HepG2 (cell line): ENCODE data around the gene P4HTM. TPM values are rescaled to one million over a fixed set of nuclear protein-coding genes. Genes with fewer than 3 reads are reported as not detected.
A peak's percentile ranks its signal among the peaks of the same experiment; 100 is the strongest.

Experiments used
- KLF15 ChIP-seq: sonication (generic); formaldehyde crosslinking; IDR thresholded peaks from 2 replicates; pipeline ENCODE4 v1.8.1; 2023; ENCODE audit warnings: borderline replicate concordance, mild to moderate bottlenecking, inconsistent platforms, missing genetic modification reagents, mixed read lengths
- MIER3 ChIP-seq: IDR thresholded peaks from 2 replicates; pipeline ENCODE4 v1.6.1; 2016; ENCODE audit warnings: missing compliant biosample characterization, borderline replicate concordance
- ZFP41 ChIP-seq: sonication (generic); formaldehyde crosslinking; IDR thresholded peaks from 2 replicates; pipeline ENCODE4 v1.4.0; 2020; ENCODE audit warnings: mild to moderate bottlenecking, missing genetic modification reagents, borderline replicate concordance
- ZNF543 ChIP-seq: sonication (generic); formaldehyde crosslinking; IDR thresholded peaks from 2 replicates; pipeline ENCODE4 v1.4.0; 2020; ENCODE audit warnings: mild to moderate bottlenecking, missing genetic modification reagents
- ZNF547 ChIP-seq: sonication (generic); formaldehyde crosslinking; IDR thresholded peaks from 2 replicates; pipeline ENCODE4 v1.5.1; 2020; ENCODE audit warnings: mild to moderate bottlenecking, missing genetic modification reagents
- ZNF577 ChIP-seq: sonication (generic); formaldehyde crosslinking; IDR thresholded peaks from 2 replicates; pipeline ENCODE4 v1.4.0; 2020; ENCODE audit warnings: mild to moderate bottlenecking, low read depth, missing genetic modification reagents, borderline replicate concordance
- polyA plus RNA-seq, 8 experiments: library from polyadenylated mRNA; depleted of rRNA in 3 of 8; stranded (reverse) in 7 of 8; unstranded in 1 of 8; fragments of >200 nt; fragmentation: Illumina TruSeq in 4 of 8; extraction: Trizol in 4 of 8; gene quantifications; 2 replicates each; pipeline versions ENCODE4 v1.2.1 to v1.2.3, GENCODE V29; 2011 to 2016; ENCODE audit warnings: low read depth in 4 of 8, missing spikeins in 1 of 8, mixed read lengths in 1 of 8; ENCODE audit not compliant: insufficient read depth in 1 of 8
- total RNA-seq, 5 experiments: library from RNA; depleted of rRNA; stranded (reverse); fragments of >200 nt; fragmentation: Illumina TruSeq; extraction: Trizol; gene quantifications; 2 replicates each; pipeline ENCODE4 v1.2.3, GENCODE V29; 2016; ENCODE audit warnings: low read depth in 1 of 5
- TF ChIP-seq, protein P1 (sequence below): IDR thresholded peaks from 2 replicates; pipeline ENCODE4 v1.6.1; 2016
- TF ChIP-seq, protein P2 (sequence below): sonication (generic); formaldehyde crosslinking; IDR thresholded peaks from 2 replicates; pipeline ENCODE4 v1.4.0; 2020; ENCODE audit warnings: mild to moderate bottlenecking, missing genetic modification reagents, borderline replicate concordance
- TF ChIP-seq, protein P3 (sequence below): sonication (generic); formaldehyde crosslinking; IDR thresholded peaks from 2 replicates; pipeline ENCODE4 v1.5.0; 2020; ENCODE audit warnings: missing genetic modification reagents, mild to moderate bottlenecking, borderline replicate concordance
- TF ChIP-seq, protein P4 (sequence below): sonication (generic); formaldehyde crosslinking; conservative IDR thresholded peaks from 2 replicates; pipeline ENCODE4 v1.8.0; 2022; ENCODE audit warnings: missing genetic modification reagents
- TF ChIP-seq, protein P5 (sequence below): sonication (generic); formaldehyde crosslinking; IDR thresholded peaks from 2 replicates; pipeline ENCODE4 v1.5.1; 2020; ENCODE audit warnings: mild to moderate bottlenecking, missing genetic modification reagents, moderate library complexity

The P4HTM gene
- total and polyA plus RNA-seq, 2 of the 13 experiments (the other 11 are each of a cell fraction or from before 2014, with no cell fraction given): 0.01 TPM; not detected in 1

DNA sequence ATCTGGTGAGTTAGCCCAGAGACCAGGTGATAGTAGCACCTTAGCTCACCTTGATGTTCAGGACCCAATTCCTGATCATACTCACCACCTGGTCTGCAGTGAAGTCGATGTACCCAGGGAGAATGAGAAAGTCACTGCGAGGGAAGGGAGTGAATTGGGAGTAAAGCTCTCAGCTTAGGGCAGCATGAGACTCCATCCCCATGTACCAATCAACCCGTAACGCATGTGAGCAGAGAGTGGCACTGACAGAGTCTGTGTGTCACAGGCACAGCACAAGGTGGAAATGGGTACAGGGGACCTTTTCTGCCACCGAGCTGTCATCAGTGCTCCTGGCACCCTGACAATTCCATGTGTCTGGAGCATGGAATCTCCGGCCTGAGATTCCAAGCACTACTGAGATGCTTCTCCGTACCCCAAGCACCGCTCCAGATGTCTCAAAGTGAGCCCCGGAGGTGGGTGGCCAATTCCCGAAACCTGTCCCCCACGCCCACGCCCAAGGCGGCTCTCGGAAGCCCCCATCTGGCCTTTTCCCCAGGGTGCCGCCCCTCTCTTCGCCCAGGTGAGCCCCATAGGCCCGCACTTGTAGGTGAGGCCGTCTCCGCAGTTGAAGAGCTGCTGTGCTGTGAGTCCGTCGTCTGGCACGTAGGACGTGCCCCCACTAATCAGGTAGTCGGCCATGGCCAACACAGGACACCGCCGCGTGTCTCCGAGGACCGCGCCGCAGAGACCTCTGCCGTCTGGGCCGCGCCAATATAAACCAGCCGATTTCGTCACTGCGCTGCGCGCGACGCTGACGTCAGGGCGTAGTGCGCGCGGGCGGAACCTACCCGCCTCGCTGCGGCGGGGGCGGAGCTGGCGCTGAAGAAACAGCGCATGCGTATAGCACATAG lies 38.9 kb downstream of the P4HTM start, which contains the start of gene IMPDH2 (continued):
- TF ChIP-seq, protein P1, sequence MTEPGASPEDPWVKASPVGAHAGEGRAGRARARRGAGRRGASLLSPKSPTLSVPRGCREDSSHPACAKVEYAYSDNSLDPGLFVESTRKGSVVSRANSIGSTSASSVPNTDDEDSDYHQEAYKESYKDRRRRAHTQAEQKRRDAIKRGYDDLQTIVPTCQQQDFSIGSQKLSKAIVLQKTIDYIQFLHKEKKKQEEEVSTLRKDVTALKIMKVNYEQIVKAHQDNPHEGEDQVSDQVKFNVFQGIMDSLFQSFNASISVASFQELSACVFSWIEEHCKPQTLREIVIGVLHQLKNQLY (CRISPR knock-in tag): peak; percentile 51; the same call in 1 of the 2 replicates
- TF ChIP-seq ZNF547 (peak; percentile 85), MIER3 (CRISPR knock-in tag) (peak; percentile 84; the same call in 1 of the 2 replicates), ZNF543 (CRISPR knock-in tag) (peak; percentile 76; the same call in 1 of the 2 replicates), KLF15 (CRISPR knock-in tag) (peak; percentile 76; the same call in 1 of the 2 replicates), ZFP41 (CRISPR knock-in tag) (no peak; the same call in 1 of the 2 replicates), ZNF577 (CRISPR knock-in tag) (no peak)
- TF ChIP-seq, protein P2, sequence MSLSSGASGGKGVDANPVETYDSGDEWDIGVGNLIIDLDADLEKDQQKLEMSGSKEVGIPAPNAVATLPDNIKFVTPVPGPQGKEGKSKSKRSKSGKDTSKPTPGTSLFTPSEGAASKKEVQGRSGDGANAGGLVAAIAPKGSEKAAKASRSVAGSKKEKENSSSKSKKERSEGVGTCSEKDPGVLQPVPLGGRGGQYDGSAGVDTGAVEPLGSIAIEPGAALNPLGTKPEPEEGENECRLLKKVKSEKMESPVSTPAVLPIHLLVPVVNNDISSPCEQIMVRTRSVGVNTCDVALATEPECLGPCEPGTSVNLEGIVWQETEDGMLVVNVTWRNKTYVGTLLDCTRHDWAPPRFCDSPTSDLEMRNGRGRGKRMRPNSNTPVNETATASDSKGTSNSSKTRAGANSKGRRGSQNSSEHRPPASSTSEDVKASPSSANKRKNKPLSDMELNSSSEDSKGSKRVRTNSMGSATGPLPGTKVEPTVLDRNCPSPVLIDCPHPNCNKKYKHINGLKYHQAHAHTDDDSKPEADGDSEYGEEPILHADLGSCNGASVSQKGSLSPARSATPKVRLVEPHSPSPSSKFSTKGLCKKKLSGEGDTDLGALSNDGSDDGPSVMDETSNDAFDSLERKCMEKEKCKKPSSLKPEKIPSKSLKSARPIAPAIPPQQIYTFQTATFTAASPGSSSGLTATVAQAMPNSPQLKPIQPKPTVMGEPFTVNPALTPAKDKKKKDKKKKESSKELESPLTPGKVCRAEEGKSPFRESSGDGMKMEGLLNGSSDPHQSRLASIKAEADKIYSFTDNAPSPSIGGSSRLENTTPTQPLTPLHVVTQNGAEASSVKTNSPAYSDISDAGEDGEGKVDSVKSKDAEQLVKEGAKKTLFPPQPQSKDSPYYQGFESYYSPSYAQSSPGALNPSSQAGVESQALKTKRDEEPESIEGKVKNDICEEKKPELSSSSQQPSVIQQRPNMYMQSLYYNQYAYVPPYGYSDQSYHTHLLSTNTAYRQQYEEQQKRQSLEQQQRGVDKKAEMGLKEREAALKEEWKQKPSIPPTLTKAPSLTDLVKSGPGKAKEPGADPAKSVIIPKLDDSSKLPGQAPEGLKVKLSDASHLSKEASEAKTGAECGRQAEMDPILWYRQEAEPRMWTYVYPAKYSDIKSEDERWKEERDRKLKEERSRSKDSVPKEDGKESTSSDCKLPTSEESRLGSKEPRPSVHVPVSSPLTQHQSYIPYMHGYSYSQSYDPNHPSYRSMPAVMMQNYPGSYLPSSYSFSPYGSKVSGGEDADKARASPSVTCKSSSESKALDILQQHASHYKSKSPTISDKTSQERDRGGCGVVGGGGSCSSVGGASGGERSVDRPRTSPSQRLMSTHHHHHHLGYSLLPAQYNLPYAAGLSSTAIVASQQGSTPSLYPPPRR (CRISPR knock-in tag): peak; percentile 70; the same call in 1 of the 2 replicates
- TF ChIP-seq, protein P3, sequence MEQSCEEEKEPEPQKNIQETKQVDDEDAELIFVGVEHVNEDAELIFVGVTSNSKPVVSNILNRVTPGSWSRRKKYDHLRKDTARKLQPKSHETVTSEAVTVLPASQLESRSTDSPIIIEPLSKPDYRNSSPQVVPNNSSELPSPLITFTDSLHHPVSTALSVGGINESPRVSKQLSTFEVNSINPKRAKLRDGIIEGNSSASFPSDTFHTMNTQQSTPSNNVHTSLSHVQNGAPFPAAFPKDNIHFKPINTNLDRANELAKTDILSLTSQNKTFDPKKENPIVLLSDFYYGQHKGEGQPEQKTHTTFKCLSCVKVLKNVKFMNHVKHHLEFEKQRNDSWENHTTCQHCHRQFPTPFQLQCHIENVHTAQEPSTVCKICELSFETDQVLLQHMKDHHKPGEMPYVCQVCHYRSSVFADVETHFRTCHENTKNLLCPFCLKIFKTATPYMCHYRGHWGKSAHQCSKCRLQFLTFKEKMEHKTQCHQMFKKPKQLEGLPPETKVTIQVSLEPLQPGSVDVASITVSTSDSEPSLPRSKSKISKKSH: peak; percentile 98
- TF ChIP-seq, protein P4, sequence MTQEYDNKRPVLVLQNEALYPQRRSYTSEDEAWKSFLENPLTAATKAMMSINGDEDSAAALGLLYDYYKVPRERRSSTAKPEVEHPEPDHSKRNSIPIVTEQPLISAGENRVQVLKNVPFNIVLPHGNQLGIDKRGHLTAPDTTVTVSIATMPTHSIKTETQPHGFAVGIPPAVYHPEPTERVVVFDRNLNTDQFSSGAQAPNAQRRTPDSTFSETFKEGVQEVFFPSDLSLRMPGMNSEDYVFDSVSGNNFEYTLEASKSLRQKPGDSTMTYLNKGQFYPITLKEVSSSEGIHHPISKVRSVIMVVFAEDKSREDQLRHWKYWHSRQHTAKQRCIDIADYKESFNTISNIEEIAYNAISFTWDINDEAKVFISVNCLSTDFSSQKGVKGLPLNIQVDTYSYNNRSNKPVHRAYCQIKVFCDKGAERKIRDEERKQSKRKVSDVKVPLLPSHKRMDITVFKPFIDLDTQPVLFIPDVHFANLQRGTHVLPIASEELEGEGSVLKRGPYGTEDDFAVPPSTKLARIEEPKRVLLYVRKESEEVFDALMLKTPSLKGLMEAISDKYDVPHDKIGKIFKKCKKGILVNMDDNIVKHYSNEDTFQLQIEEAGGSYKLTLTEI: no peak
- TF ChIP-seq, protein P5, sequence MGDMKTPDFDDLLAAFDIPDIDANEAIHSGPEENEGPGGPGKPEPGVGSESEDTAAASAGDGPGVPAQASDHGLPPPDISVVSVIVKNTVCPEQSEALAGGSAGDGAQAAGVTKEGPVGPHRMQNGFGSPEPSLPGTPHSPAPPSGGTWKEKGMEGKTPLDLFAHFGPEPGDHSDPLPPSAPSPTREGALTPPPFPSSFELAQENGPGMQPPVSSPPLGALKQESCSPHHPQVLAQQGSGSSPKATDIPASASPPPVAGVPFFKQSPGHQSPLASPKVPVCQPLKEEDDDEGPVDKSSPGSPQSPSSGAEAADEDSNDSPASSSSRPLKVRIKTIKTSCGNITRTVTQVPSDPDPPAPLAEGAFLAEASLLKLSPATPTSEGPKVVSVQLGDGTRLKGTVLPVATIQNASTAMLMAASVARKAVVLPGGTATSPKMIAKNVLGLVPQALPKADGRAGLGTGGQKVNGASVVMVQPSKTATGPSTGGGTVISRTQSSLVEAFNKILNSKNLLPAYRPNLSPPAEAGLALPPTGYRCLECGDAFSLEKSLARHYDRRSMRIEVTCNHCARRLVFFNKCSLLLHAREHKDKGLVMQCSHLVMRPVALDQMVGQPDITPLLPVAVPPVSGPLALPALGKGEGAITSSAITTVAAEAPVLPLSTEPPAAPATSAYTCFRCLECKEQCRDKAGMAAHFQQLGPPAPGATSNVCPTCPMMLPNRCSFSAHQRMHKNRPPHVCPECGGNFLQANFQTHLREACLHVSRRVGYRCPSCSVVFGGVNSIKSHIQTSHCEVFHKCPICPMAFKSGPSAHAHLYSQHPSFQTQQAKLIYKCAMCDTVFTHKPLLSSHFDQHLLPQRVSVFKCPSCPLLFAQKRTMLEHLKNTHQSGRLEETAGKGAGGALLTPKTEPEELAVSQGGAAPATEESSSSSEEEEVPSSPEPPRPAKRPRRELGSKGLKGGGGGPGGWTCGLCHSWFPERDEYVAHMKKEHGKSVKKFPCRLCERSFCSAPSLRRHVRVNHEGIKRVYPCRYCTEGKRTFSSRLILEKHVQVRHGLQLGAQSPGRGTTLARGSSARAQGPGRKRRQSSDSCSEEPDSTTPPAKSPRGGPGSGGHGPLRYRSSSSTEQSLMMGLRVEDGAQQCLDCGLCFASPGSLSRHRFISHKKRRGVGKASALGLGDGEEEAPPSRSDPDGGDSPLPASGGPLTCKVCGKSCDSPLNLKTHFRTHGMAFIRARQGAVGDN (CRISPR knock-in tag): peak; percentile 99
